ENCODE results near the gene RMND5B. TPM values are rescaled to one million over a fixed set of nuclear protein-coding genes. Genes with fewer than 3 reads are reported as not detected.

RMND5B gene
- total and polyA plus RNA-seq, 8 donors = 25.3 to 72.9 (median 33.8) TPM

DNA sequence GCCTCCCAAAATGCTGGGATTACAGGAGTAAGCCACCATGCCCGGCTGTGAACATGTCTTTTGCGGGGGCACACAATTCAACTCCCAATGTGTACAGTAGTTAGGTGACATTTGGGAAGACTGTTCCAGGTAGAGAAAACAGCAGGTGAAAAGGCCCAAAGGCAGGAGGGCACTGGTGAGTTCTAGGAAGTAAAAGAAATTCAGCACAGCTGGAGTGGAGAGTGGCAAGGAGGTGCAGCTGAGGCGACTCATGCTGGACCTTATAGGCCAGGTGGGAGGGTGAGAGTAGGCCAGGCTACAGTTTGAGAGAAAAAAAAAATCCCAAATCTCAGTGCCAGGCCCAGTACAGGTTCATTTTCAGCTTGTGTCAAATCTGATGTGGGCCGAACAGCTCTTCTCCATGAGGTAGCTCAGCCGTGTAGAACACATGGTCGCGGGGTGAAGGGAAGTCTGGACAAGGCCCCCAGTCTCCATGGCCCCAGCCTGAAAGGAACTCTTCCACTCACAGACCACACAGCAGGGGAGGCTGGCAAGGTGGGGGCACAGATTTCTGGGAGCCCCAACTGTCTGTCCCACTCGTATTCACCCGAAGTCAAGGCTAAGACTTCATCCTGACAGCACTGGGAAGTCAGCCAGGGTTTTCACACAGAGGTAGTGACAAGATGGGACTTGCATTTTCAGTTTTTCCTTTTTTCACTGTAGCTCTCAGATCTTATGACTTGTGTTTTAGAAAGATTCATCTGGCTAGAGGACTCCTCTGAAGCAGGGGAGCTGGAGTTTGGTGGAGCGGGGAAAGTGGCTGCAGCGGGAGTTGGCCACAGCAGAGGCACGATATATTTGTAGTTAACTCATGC is 69.0 kb downstream of the RMND5B start:
- no peaks in the 10 kb centered on the region for H3K9me3 ChIP-seq
- no peak overlapping the region for H3K27ac ChIP-seq
- 80 to 89% (median 86%) methylated on average over 12 of the region's 12 CpGs for WGBS, 5 donors
- no peaks in the 10 kb centered on the region for H3K36me3 ChIP-seq
- DNase-seq = no peak
- no peak overlapping the region for H3K4me3 ChIP-seq
- H3K27me3 ChIP-seq = peaks cover 0 to under 1% (median 0%) of the 10 kb centered on the region in 3 donors
- intact Hi-C loops (cut with DNase I; ENCODE audit: low total_unique reads) = no loop called here
- peaks cover 0 to 10% (median 6%) of the 10 kb centered on the region in 4 donors for H3K4me1 ChIP-seq
- no peak for TF ChIP-seq EP300 (IDR thresholded peaks at IDR 0.05)
- TF ChIP-seq POLR2A (IDR thresholded peaks at IDR 0.05) = no peak

Other genes with a start within 250 kb of the RMND5B start
- gene PROP1, start 134.8 kb upstream of the RMND5B start, total RNA-seq = not detected
- not detected for gene PROP1, start 134.8 kb upstream of the RMND5B start, polyA plus RNA-seq
- 1 to 10 TPM in 4 of 5 donors, not detected in 1; 2.7 to 6.1 (median 3.9) TPM for gene N4BP3, start 17.5 kb upstream of the RMND5B start, total RNA-seq
- 1 to 10 TPM; 2.6 to 3.8 (median 2.9) TPM for gene N4BP3, start 17.5 kb upstream of the RMND5B start, polyA plus RNA-seq
- gene NHP2, start 22.9 kb downstream of the RMND5B start, total RNA-seq = 10 to 100 TPM in 4 of 5 donors, 1 to 10 TPM in 1; 4.0 to 89.3 (median 25.5) TPM
- 100 to 1,000 TPM; 149 to 182 (median 168) TPM for gene NHP2, start 22.9 kb downstream of the RMND5B start, polyA plus RNA-seq
- not detected for gene GMCL2, start 56.4 kb downstream of the RMND5B start, total RNA-seq
- not detected for gene GMCL2, start 56.4 kb downstream of the RMND5B start, polyA plus RNA-seq
- gene HNRNPAB, start 73.5 kb downstream of the RMND5B start, total RNA-seq = 100 to 1,000 TPM in 2 of 5 donors, 10 to 100 TPM in 3; 25.1 to 327 (median 92.9) TPM
- 100 to 1,000 TPM; 115 to 139 (median 117) TPM for gene HNRNPAB, start 73.5 kb downstream of the RMND5B start, polyA plus RNA-seq
- gene PHYKPL, start 101.8 kb downstream of the RMND5B start, total RNA-seq = 100 to 1,000 TPM in 2 of 5 donors, 10 to 100 TPM in 3; 32.1 to 262 (median 56.2) TPM
- 10 to 100 TPM; 22.9 to 38.3 (median 25.9) TPM for gene PHYKPL, start 101.8 kb downstream of the RMND5B start, polyA plus RNA-seq

Data from stomach (tissue), 9 donors.